ENCODE results near the gene DCDC1.

The DCDC1 gene

DNA sequence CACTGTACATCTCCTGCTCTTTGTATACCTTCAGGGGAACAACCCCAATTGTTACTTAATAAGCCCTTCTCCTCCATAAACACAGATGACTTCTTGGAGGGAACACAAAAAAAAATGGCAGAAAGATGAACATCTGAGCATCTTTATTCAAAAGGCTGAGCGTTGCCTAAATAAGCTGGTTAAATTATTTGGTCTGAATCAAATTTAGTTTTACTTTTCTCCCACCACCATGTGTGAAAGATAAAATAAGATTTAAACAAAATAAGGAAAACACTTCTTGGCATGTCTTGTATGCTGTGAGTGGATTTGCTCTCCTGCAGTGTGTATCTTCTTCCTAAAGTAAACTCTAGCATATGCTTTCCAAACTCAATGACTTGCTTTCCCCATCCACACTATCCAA is 137.9 kb downstream of the DCDC1 start:
- DNase-seq (ENCODE audit: low read depth): no peak

- no peak for DNase-seq (ENCODE audit: low read depth)
Measured at GRCh38 chr11:31218847-31219246, 150.7 kb downstream of the DCDC1 start.

DNA sequence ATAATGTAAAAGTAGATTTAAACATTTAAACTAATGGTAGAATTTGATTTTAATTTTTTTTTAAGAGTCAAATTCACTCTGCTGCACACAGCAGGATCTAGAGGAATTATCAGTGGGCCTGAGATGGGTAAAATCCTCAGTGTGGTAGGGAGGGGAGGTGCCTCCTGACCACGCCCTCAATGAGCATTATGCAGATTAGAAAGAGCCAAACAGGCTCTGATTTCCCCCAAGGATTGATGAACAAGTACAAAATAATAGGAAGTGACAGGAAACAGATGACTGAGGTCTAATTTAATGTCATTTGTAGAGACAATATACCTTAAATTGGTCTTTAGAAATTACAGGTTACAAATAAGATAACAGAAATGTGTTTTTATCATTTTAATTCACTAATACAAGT is 155.2 kb downstream of the DCDC1 start:
- no peak for DNase-seq (ENCODE audit: low read depth)

GRCh38 chr11:31199378-31199777 is 170.2 kb downstream of the DCDC1 start:
- no peak for DNase-seq (ENCODE audit: low read depth)

- DNase-seq (ENCODE audit: low read depth): no peak
Measured at GRCh38 chr11:31173926-31174680, 195.4 kb downstream of the DCDC1 start.

DNA sequence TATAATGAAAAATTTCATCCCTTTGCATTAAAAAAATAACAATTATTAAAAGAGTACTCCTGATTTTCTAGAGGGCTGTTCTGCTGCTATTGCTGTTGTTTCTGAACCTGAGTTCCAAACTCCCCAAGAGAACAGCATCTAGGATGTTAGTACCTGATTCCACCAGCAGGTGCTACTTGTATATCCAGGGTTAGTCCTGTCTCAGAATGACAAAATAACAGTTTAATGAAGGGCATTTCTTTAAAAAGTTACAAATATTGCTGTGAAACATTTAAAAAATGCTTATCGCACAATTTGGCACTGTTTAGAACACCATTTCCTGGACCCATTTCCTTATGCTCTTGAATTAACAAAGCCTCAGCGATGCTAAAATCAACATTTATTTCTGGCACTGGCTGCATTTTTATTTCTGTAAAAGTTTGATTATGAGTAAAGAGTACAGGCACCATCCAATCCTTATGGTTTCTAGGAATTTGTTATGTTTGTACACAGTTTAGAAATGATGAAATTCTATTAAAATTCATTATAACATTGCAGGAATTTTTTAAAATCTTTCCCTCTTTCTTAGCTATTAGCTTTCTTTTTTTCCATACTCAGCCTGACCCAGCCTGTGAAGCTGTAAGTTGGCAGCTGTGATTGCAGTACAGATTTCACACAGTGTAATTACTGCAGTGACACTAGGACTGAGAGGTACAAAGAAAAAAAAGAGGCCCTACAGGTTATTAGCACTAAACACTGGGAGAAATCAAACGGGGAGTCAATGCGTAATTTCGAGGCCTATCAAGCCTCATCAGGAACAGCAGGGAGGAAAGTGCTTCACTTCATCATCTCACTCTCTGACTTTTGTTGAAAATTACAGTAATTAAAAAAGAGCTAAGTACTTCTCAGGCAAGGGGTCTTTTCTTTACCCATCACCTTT is 208.8 kb downstream of the DCDC1 start:
- no peak for DNase-seq (ENCODE audit: low read depth)

- no peak for DNase-seq (ENCODE audit: low read depth)
Measured at GRCh38 chr11:31150841-31151240, 218.7 kb downstream of the DCDC1 start.

DNA sequence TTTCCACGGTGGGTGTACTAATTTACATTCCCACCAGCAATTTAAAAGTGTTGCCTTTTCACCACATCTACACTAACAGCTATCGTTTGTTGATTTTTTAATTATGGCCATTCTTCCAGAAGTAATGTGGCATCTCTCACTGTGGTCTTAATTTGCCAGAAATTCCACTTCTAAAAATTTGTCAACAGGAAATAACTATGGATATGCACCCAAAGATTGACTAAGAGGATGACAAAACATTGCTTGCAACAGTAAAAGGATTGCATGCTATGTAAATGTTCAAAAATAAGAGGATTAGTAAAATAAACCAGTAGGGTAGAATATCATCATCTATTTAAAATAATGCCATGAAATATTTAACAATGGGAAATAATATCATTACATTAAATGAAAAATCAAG is 219.5 kb downstream of the DCDC1 start:
- no peak for DNase-seq (ENCODE audit: low read depth)

GRCh38 chr11:31141789-31142188 is 227.8 kb downstream of the DCDC1 start:
- no peak for DNase-seq (ENCODE audit: low read depth)

DNA sequence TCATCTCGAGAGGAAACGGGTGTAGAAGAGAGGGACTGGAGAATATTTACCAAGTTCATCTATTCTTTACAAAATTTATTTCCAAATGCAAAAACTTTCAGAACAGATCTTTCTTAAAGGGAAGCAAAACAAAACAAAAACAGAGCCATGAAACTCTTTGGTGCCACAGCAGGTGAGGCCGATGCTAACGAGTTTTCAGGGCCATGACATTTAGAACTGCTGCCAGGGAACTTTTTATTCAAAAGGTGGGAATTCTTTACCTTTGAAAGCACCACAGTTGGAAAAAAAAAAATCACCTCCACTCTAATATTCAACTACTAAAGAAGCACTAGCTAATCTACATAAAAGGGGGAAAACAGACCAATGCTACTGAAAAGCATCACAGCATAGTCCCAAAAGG is 230.1 kb downstream of the DCDC1 start:
- no peak for DNase-seq (ENCODE audit: low read depth)

- DNase-seq (ENCODE audit: low read depth): no peak
Measured at GRCh38 chr11:31132531-31133421, 236.8 kb downstream of the DCDC1 start.

- no peak for DNase-seq (ENCODE audit: low read depth)
Measured at GRCh38 chr11:31131760-31132159, 237.8 kb downstream of the DCDC1 start.

DNA sequence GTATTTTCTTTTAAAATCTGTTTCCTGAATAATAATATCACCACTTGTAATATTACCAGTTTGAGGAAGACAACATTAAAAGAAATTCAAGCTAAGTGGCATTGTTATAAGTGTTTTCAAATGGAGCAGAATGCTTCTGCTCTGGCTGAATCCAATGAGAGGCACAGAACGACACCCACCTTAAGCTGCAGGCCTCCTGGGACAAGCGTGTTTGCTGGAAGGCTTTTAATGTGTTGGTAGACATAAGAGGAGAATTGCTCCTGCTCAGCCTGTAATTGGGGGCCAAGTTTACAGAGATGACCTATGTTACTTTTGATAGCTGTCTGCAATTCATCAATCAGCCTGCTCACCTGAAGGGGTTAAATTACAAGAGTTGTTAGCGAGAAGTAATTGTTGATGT is 242.2 kb downstream of the DCDC1 start:
- DNase-seq (ENCODE audit: low read depth): no peak

- no peak for DNase-seq (ENCODE audit: low read depth)
Measured at GRCh38 chr11:31120428-31120827, 249.1 kb downstream of the DCDC1 start.

GRCh38 chr11:31118566-31118965 is 251.0 kb downstream of the DCDC1 start:
- no peak for DNase-seq (ENCODE audit: low read depth)

- no peak for DNase-seq (ENCODE audit: low read depth)
Measured at GRCh38 chr11:31117038-31117437, 252.5 kb downstream of the DCDC1 start.

- DNase-seq (ENCODE audit: low read depth): no peak
Measured at GRCh38 chr11:31114442-31114841, 255.1 kb downstream of the DCDC1 start.

DNA sequence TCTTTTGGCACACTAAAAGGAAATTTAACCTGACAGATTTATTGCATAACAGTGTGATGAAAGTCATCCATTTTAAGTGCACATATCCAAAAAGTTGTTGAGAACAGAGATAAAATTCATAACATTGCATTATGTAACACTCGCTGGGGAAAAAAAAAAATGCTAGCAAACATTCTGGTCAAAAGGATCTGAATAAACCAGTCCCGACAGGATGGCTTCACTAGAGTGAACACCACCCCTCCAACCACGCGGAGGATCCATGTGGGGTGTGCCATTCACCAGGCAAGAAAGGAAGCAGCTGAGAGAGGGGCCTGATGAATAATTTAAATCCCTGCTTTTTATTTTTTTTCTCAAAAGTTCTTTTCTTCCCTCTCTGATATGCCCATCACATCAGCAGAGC is 258.7 kb downstream of the DCDC1 start:
- no peak for DNase-seq (ENCODE audit: low read depth)

GRCh38 chr11:31109446-31109845 is 260.1 kb downstream of the DCDC1 start:
- DNase-seq (ENCODE audit: low read depth): no peak

GRCh38 chr11:31107649-31108048 is 261.9 kb downstream of the DCDC1 start:
- DNase-seq (ENCODE audit: low read depth): no peak

GRCh38 chr11:31106968-31107576 is 262.5 kb downstream of the DCDC1 start:
- peak; percentile 26 for DNase-seq (ENCODE audit: low read depth)

GRCh38 chr11:31106326-31106725 is 263.2 kb downstream of the DCDC1 start:
- no peak for DNase-seq (ENCODE audit: low read depth)

All from activated T-cell treated with anti-CD3 and anti-CD28 coated beads for 1 hour (primary cell).